Nephron progenitor cell (in vitro differentiated cells): Measurements from ENCODE around the gene MRE11.
"Not testable (repeated sequence)": the region's sequence is repeated elsewhere in the genome, so short reads cannot be mapped to it uniquely, and the experiment has no call there.

Experiments
- DNase-seq: peaks from one replicate; pipeline ENCODE4 v3.0.0; 2021
- H3K27ac Mint-ChIP-seq: 2 replicates; pipeline ENCODE4 v1.8.0; 2021; ENCODE audit warnings: mild to moderate bottlenecking, moderate library complexity, mixed read lengths
- H3K27me3 Mint-ChIP-seq: 2 replicates; pipeline ENCODE4 v1.8.0; 2021; ENCODE audit warnings: mild to moderate bottlenecking, low read depth, mixed read lengths; ENCODE audit not compliant: poor library complexity
- H3K36me3 Mint-ChIP-seq: 2 replicates; pipeline ENCODE4 v1.8.0; 2021; ENCODE audit warnings: low read depth, mixed read lengths
- H3K4me1 Mint-ChIP-seq: 2 replicates; pipeline ENCODE4 v1.8.0; 2021; ENCODE audit warnings: mixed read lengths
- H3K4me3 Mint-ChIP-seq: 2 replicates; pipeline ENCODE4 v1.8.0; 2021; ENCODE audit warnings: mild to moderate bottlenecking, moderate library complexity, mixed read lengths
- H3K9me3 Mint-ChIP-seq: 2 replicates; pipeline ENCODE4 v1.8.0; 2021; ENCODE audit warnings: mild to moderate bottlenecking, moderate library complexity, mixed read lengths
- CTCF ChIP-seq: fragments of 200-600 bp; sonication (generic); IDR thresholded peaks from 2 replicates; pipeline ENCODE4 v1.5.0; 2021; ENCODE audit warnings: antibody characterized with exemption

MRE11 gene

DNA sequence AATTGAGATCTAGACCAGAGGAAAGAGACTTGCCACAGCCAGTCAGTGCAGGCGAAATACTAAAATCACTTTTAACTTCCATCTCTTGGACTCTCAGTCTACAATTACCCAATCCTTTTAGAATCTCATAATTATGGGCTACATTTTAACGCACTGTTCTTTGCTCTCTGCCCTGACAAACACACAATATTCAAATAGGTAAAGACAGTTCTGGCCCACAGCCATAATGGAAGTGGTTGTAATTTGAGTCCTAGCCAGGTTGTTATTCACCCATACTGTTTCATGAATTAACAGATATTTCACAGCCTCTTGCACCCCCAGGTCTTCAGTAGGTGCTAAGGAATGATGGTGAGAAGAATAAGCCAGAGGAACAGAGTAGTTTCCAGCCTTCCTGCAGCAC, 19.4 kb upstream of the MRE11 start:
- Mint-ChIP-seq H3K27ac (no peak overlapping the region), H3K9me3 (peaks cover 16% of the 10 kb centered on the region), H3K27me3 (peaks cover 70% of the 10 kb centered on the region), H3K4me3 (peak overlapping the region; percentile 79), H3K4me1 (no peaks in the 10 kb centered on the region), H3K36me3 (no peaks in the 10 kb centered on the region)
- TF ChIP-seq CTCF: no peak
- no peak for DNase-seq

- peak; percentile 84 for DNase-seq
- no peak for TF ChIP-seq CTCF
- Mint-ChIP-seq H3K9me3 (peaks cover 16% of the 10 kb centered on the region), H3K27ac (no peak within 1 kb of the TSS), H3K4me3 (peak within 1 kb of the TSS; percentile 79), H3K27me3 (peaks cover 71% of the 10 kb centered on the region), H3K4me1 (no peaks in the 10 kb centered on the region), H3K36me3 (no peaks in the 10 kb centered on the region)
These were observed 18.5 kb upstream of the MRE11 start, which contains the start of gene C11orf97 for GRCh38 chr11:94511932-94512781. Gene C11orf97 (plus strand): TSS chr11:94512461. CDS start chr11:94512529, 68 bp downstream.

DNA sequence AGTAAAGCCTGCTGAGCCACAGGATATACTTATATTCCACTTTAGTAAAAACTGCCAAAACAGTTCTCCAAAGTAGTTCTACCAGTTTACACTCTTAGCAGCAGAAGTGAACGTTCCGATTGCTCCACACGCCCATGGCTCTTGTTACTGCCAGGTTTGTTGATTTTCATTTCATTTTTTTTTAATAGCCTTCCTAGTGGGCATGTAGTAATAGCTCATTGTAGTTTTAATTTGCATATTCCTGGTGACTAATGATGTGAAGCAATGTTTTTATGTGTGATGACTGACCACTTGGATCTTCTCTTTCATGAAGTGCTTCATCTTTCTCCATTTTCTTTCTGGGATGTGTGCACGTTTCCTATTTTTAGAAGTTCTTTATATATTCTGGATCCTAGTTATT, 13.8 kb upstream of the MRE11 start:
- Mint-ChIP-seq H3K27ac (no peak overlapping the region), H3K4me1 (no peaks in the 10 kb centered on the region), H3K9me3 (peaks cover 16% of the 10 kb centered on the region), H3K4me3 (no peak overlapping the region), H3K36me3 (no peaks in the 10 kb centered on the region), H3K27me3 (peaks cover 28% of the 10 kb centered on the region)
- no peak for TF ChIP-seq CTCF
- no peak for DNase-seq

GRCh38 chr11:94506513-94506912, 12.9 kb upstream of the MRE11 start:
- not testable (repeated sequence) for DNase-seq, H3K4me1 Mint-ChIP-seq, H3K36me3 Mint-ChIP-seq, H3K9me3 Mint-ChIP-seq, H3K4me3 Mint-ChIP-seq, H3K27ac Mint-ChIP-seq
- H3K27me3 Mint-ChIP-seq: peaks cover 26% of the 10 kb centered on the region

- no peak overlapping the region for H3K4me3 Mint-ChIP-seq
- no peaks in the 10 kb centered on the region for H3K4me1 Mint-ChIP-seq
- DNase-seq: peak; percentile 10
- peaks cover 22% of the 10 kb centered on the region for H3K27me3 Mint-ChIP-seq
- no peaks in the 10 kb centered on the region for H3K36me3 Mint-ChIP-seq
- H3K27ac Mint-ChIP-seq: no peak overlapping the region
- TF ChIP-seq CTCF: peak; percentile 76
- no peaks in the 10 kb centered on the region for H3K9me3 Mint-ChIP-seq
These were observed 11.1 kb upstream of the MRE11 start for GRCh38 chr11:94504689-94505293.

GRCh38 chr11:94501522-94501921, 7.9 kb upstream of the MRE11 start:
- Mint-ChIP-seq H3K4me1 (no peaks in the 10 kb centered on the region), H3K4me3 (no peak overlapping the region), H3K27me3 (no peaks in the 10 kb centered on the region), H3K27ac (no peak overlapping the region), H3K36me3 (peaks cover 15% of the 10 kb centered on the region), H3K9me3 (no peaks in the 10 kb centered on the region)
- no peak for DNase-seq
- TF ChIP-seq CTCF: no peak
